ENCODE data around the gene NACC2. TPM values are rescaled to one million over a fixed set of nuclear protein-coding genes. Genes with fewer than 3 reads are reported as not detected.

Gene NACC2
- total RNA-seq, 1 donor from 2014 or later, result 4.5 TPM

GRCh38 chr9:136052991-136053756, 41.9 kb downstream of the NACC2 start:
- H3K4me1 Mint-ChIP-seq, result peaks cover 28% of the 10 kb centered on the region
- TF ChIP-seq, protein P1, sequence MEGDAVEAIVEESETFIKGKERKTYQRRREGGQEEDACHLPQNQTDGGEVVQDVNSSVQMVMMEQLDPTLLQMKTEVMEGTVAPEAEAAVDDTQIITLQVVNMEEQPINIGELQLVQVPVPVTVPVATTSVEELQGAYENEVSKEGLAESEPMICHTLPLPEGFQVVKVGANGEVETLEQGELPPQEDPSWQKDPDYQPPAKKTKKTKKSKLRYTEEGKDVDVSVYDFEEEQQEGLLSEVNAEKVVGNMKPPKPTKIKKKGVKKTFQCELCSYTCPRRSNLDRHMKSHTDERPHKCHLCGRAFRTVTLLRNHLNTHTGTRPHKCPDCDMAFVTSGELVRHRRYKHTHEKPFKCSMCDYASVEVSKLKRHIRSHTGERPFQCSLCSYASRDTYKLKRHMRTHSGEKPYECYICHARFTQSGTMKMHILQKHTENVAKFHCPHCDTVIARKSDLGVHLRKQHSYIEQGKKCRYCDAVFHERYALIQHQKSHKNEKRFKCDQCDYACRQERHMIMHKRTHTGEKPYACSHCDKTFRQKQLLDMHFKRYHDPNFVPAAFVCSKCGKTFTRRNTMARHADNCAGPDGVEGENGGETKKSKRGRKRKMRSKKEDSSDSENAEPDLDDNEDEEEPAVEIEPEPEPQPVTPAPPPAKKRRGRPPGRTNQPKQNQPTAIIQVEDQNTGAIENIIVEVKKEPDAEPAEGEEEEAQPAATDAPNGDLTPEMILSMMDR (IDR thresholded peaks at IDR 0.05), result no peak
- TF ChIP-seq EZH2phosphoT487 (IDR thresholded peaks at IDR 0.05) (no peak), EZH2 (IDR thresholded peaks at IDR 0.05) (no peak)
- Histone ChIP-seq H3K27ac (no peak overlapping the region), H3K36me3 (no peaks in the 10 kb centered on the region), H2AFZ (replicated peaks) (no peak overlapping the region), H3F3A (ENCODE audit: low read depth) (peaks cover 28% of the 10 kb centered on the region), H3K4me2 (peak overlapping the region; percentile 100), H3K27me3 (peaks cover 19% of the 10 kb centered on the region), H3K4me1 (peaks cover 44% of the 10 kb centered on the region), H4K20me1 (ENCODE audit: low read depth) (peaks cover 40% of the 10 kb centered on the region), H3K79me2 (ENCODE audit: low read depth) (no peaks in the 10 kb centered on the region), H3K9ac (no peak overlapping the region), H3K4me3 (peak overlapping the region; percentile 90), H3K9me3 (ENCODE audit: low read depth) (no peaks in the 10 kb centered on the region)
- no peaks in the 10 kb centered on the region for H3K9me3 Mint-ChIP-seq
- peak overlapping the region; percentile 46 for H3K4me3 Mint-ChIP-seq
- H3K27me3 Mint-ChIP-seq (ENCODE audit: insufficient read depth, low read depth), result peaks cover 6% of the 10 kb centered on the region
- no peaks in the 10 kb centered on the region for H3K36me3 Mint-ChIP-seq
- no peak overlapping the region for H3K27ac Mint-ChIP-seq
- DNase-seq (ENCODE audit: low spot score), result peak; percentile 61

DNA sequence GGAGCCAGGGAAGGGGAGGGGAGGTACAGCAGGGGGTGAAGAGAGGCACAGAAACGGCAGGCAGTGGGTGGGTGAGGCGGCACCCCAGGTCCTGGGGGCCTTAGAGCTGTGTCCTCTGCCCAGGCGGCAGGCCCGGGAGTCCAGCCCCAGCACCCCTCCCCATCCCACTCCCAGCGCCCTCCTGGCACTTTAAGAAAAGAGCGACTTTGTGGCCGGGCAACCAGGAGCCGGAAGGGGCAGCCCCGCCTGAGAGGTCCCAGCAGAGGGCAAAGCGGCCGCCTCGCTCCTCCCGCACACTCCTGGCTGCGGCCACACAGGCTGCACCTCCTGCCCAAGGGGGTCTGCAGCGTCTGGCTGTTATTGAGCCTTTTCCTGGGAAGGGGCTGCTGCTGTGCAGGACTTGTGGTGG, 42.6 kb downstream of the NACC2 start:
- Histone ChIP-seq H3K27me3 (peaks cover 19% of the 10 kb centered on the region), H3K4me3 (peak overlapping the region; percentile 90), H2AFZ (replicated peaks) (no peak overlapping the region), H3K9ac (no peak overlapping the region), H3F3A (ENCODE audit: low read depth) (peaks cover 28% of the 10 kb centered on the region), H3K4me1 (peaks cover 43% of the 10 kb centered on the region), H3K27ac (no peak overlapping the region), H3K36me3 (no peaks in the 10 kb centered on the region), H3K4me2 (peak overlapping the region; percentile 100), H4K20me1 (ENCODE audit: low read depth) (peaks cover 38% of the 10 kb centered on the region), H3K9me3 (ENCODE audit: low read depth) (no peaks in the 10 kb centered on the region), H3K79me2 (ENCODE audit: low read depth) (no peaks in the 10 kb centered on the region)
- Mint-ChIP-seq H3K36me3 (no peaks in the 10 kb centered on the region), H3K9me3 (no peaks in the 10 kb centered on the region), H3K4me3 (no peak overlapping the region), H3K27ac (no peak overlapping the region), H3K27me3 (ENCODE audit: insufficient read depth, low read depth) (peaks cover 6% of the 10 kb centered on the region), H3K4me1 (peaks cover 23% of the 10 kb centered on the region)
- TF ChIP-seq EZH2phosphoT487 (IDR thresholded peaks at IDR 0.05), result no peak
- TF ChIP-seq, protein P1 (IDR thresholded peaks at IDR 0.05), result no peak
- TF ChIP-seq EZH2 (IDR thresholded peaks at IDR 0.05), result no peak
- peak; percentile 60 for DNase-seq (ENCODE audit: low spot score)

GRCh38 chr9:136051837-136052471, 43.1 kb downstream of the NACC2 start:
- DNase-seq (ENCODE audit: low spot score), result peak; percentile 75
- Histone ChIP-seq H3K27ac (no peak overlapping the region), H3K9me3 (ENCODE audit: low read depth) (no peaks in the 10 kb centered on the region), H3K79me2 (ENCODE audit: low read depth) (no peaks in the 10 kb centered on the region), H4K20me1 (ENCODE audit: low read depth) (peaks cover 33% of the 10 kb centered on the region), H3F3A (ENCODE audit: low read depth) (peaks cover 28% of the 10 kb centered on the region), H3K36me3 (no peaks in the 10 kb centered on the region), H3K4me1 (peaks cover 39% of the 10 kb centered on the region), H3K4me2 (peak overlapping the region; percentile 100), H3K4me3 (peak overlapping the region; percentile 90), H3K27me3 (peaks cover 19% of the 10 kb centered on the region), H2AFZ (replicated peaks) (peak overlapping the region; percentile 3), H3K9ac (no peak overlapping the region)
- Mint-ChIP-seq H3K4me1 (peaks cover 18% of the 10 kb centered on the region), H3K36me3 (no peaks in the 10 kb centered on the region), H3K27me3 (ENCODE audit: insufficient read depth, low read depth) (peaks cover 6% of the 10 kb centered on the region), H3K27ac (peak overlapping the region; percentile 60), H3K4me3 (peak overlapping the region; percentile 84), H3K9me3 (no peaks in the 10 kb centered on the region)
- TF ChIP-seq EZH2phosphoT487 (IDR thresholded peaks at IDR 0.05), result no peak
- TF ChIP-seq, protein P1 (IDR thresholded peaks at IDR 0.05), result no peak
- TF ChIP-seq EZH2 (IDR thresholded peaks at IDR 0.05), result peak; percentile 31

Data from neural progenitor cell (in vitro differentiated cells).